HUES48 (cell line): Measurements from ENCODE around the gene PGM2.

Experiments
- H3K27ac ChIP-seq: one replicate; pipeline ENCODE4 v1.7.0; 2013; ENCODE audit warnings: low read depth, low read length, inconsistent platforms
- H3K27me3 ChIP-seq: 2 replicates; pipeline ENCODE4 v1.6.1; 2013; ENCODE audit warnings: mild to moderate bottlenecking, low read length; ENCODE audit not compliant: control insufficient read depth, insufficient read depth
- H3K36me3 ChIP-seq: 2 replicates; pipeline ENCODE4 v1.6.1; 2013; ENCODE audit warnings: low read length; ENCODE audit not compliant: control insufficient read depth, insufficient read depth
- H3K4me1 ChIP-seq: 2 replicates; pipeline ENCODE4 v1.6.1; 2013; ENCODE audit warnings: mild to moderate bottlenecking, low read length; ENCODE audit not compliant: control insufficient read depth, insufficient read depth
- H3K4me3 ChIP-seq: 2 replicates; pipeline ENCODE4 v1.5.1; 2013; ENCODE audit warnings: mild to moderate bottlenecking, low read depth, low read length
- H3K9ac ChIP-seq: 2 replicates; pipeline ENCODE4 v1.6.1; 2013; ENCODE audit warnings: mild to moderate bottlenecking, low read depth, low read length, moderate library complexity
- H3K9me3 ChIP-seq: 2 replicates; pipeline ENCODE4 v1.6.1; 2013; ENCODE audit warnings: low read length; ENCODE audit not compliant: control insufficient read depth, insufficient read depth

Gene PGM2

DNA sequence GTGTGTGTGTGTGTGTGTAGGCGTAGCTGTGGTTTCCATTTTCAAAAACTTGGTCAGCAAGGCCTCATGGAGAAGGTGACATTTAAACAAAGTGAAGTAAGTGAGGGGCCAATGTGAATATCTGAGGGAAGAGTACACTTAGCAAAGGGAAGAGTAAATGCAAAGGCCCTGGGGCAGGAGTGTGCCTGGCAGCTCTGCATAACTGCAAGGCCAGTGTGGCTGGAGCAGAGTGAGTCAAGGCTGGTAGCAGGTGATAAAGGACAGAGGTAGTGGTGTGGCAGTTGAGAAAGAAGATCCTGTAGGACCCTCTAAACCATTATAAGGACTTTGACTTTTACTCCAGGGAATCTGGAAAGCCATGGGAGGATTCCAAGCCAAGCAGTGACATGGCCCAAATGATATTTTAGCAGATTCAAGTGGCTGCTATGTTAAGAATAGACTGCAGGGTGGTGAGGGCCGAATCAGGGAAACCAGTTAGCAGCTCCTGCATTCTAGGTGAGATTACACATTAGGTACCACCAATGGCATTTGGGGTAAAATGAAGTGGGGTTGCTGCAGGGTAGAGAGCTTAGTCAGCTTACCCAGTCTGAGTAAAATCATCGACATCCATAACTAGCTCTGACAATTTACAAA lies 58.5 kb downstream of the PGM2 start:
- H3K9me3 ChIP-seq: no peaks in the 10 kb centered on the region
- no peaks in the 10 kb centered on the region for H3K36me3 ChIP-seq
- no peak overlapping the region for H3K4me3 ChIP-seq
- peaks cover 28% of the 10 kb centered on the region for H3K27me3 ChIP-seq
- H3K9ac ChIP-seq: no peak overlapping the region
- no peak overlapping the region for H3K27ac ChIP-seq
- H3K4me1 ChIP-seq: 0 out of 2 replicates have a peak, but pooled peaks cover 2% of the 10 kb centered on the region

GRCh38 chr4:37885496-37885895 lies 59.0 kb downstream of the PGM2 start:
- Histone ChIP-seq H3K36me3 (no peaks in the 10 kb centered on the region), H3K4me1 (0 out of 2 replicates have a peak, but pooled peaks cover 7% of the 10 kb centered on the region), H3K9ac (no peak overlapping the region), H3K27me3 (peaks cover 34% of the 10 kb centered on the region), H3K9me3 (no peaks in the 10 kb centered on the region), H3K27ac (no peak overlapping the region), H3K4me3 (no peak overlapping the region)

DNA sequence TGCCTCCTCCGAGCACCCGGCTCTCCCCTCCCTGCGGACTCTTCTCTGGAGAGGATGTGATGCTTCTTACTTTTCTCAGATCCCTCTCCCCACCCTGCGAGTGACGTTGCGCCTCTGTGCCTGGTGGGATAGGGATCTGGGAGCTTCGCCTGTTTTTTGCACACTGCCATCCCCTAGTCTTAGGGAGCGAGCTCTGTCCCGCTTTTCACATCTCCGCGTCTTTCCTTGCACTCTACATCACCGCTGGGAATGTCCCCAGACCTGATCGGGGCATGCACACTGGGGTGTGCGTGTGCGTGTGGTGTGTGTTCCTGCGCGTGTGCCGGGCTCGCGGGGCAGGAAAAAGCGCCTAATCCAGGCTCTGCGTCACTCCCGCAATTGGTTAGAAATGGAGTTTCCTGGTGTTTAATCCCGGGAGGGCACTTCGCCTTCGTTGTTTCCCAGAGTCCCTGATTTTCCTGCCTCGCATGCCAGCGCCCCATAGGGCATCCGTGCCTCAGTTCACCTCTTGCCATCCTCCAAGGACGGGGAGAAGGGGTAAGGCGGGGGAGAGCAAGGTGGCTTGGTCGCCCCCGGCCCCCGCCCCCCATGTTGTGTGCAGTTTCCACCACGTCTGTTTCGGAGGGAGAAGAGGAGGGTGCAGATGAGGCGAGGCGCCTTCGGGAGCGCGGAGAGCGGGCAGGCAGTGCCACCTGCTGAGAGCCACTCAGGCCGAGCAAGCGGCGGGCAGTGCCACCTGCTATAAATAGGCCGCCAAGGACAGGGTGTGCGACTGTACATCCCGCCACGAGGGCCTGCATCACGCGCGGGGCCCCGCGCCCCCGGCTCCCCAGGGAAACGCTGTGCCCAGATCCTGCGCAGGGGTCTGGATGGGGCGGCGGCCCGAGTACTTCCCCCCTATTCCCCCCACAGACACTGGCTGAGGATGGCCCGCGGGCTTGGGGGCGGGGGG lies 63.6 kb downstream of the PGM2 start:
- Histone ChIP-seq H3K27me3 (peaks cover 59% of the 10 kb centered on the region), H3K4me3 (peak overlapping the region; percentile 72), H3K36me3 (no peaks in the 10 kb centered on the region), H3K27ac (no peak overlapping the region), H3K4me1 (peaks cover 12% of the 10 kb centered on the region; the same call in 1 of the 2 replicates), H3K9me3 (no peaks in the 10 kb centered on the region), H3K9ac (no peak overlapping the region)

DNA sequence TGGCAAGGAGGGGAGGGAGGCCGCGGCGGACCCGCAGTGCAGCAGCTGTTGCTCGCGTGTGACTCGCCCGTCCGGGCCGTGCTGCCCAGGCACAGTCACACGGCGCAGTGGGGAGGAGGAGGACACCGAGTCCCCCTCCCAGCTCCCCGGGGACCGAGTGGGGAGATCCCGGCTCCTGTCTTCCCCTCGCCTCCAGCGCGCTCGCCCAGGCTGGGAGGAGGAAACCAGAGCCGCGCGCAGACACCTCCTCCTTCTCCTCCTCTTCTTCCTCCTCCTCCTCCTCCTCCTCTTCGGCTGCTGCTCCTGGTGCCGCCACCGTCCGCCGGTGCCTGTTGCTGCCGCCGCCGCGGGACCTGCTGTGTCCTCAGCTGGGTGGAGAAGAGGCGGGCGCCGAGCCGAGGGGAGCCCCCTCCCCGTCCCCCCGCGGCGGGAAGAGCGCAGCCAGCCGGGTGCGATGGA lies 64.3 kb downstream of the PGM2 start, which contains the start of gene TBC1D1:
TBC1D1 (plus strand) TSS at position 284 of the 459 bp plus-strand sequence. CDS start 11,012 bp downstream, outside the sequence.
- Histone ChIP-seq H3K27ac (no peak within 1 kb of the TSS), H3K9me3 (no peaks in the 10 kb centered on the region), H3K36me3 (no peaks in the 10 kb centered on the region), H3K9ac (no peak within 1 kb of the TSS; the same call in 1 of the 2 replicates), H3K4me3 (peak within 1 kb of the TSS; percentile 72), H3K4me1 (peaks cover 12% of the 10 kb centered on the region; the same call in 1 of the 2 replicates), H3K27me3 (peaks cover 59% of the 10 kb centered on the region)

- Histone ChIP-seq H3K27ac (no peak overlapping the region), H3K9ac (no peak overlapping the region; the same call in 1 of the 2 replicates), H3K4me3 (peak overlapping the region; percentile 72), H3K36me3 (no peaks in the 10 kb centered on the region), H3K9me3 (no peaks in the 10 kb centered on the region), H3K27me3 (peaks cover 59% of the 10 kb centered on the region), H3K4me1 (peaks cover 12% of the 10 kb centered on the region; the same call in 1 of the 2 replicates)
These were observed 65.0 kb downstream of the PGM2 start for GRCh38 chr4:37891260-37892159.

- Histone ChIP-seq H3K4me3 (no peak overlapping the region), H3K9ac (no peak overlapping the region), H3K27me3 (peaks cover 54% of the 10 kb centered on the region), H3K4me1 (peaks cover 12% of the 10 kb centered on the region; the same call in 1 of the 2 replicates), H3K9me3 (no peaks in the 10 kb centered on the region), H3K27ac (no peak overlapping the region), H3K36me3 (no peaks in the 10 kb centered on the region)
These were observed 66.2 kb downstream of the PGM2 start for GRCh38 chr4:37892641-37893040.

GRCh38 chr4:37893164-37893563 lies 66.7 kb downstream of the PGM2 start:
- Histone ChIP-seq H3K27me3 (peaks cover 49% of the 10 kb centered on the region), H3K9ac (no peak overlapping the region), H3K36me3 (no peaks in the 10 kb centered on the region)

GRCh38 chr4:37895271-37895670 lies 68.8 kb downstream of the PGM2 start:
- H3K4me1 ChIP-seq: peaks cover 7% of the 10 kb centered on the region; the same call in 1 of the 2 replicates
- H3K9me3 ChIP-seq: no peaks in the 10 kb centered on the region
- H3K27me3 ChIP-seq: peaks cover 28% of the 10 kb centered on the region
- H3K27ac ChIP-seq: no peak overlapping the region
- no peak overlapping the region for H3K9ac ChIP-seq
- H3K4me3 ChIP-seq: no peak overlapping the region
- no peaks in the 10 kb centered on the region for H3K36me3 ChIP-seq

More at GRCh38 chr4:37893164-37893563, 66.7 kb downstream of the PGM2 start:
- Histone ChIP-seq H3K9me3 (no peaks in the 10 kb centered on the region), H3K4me1 (peaks cover 12% of the 10 kb centered on the region; the same call in 1 of the 2 replicates), H3K4me3 (no peak overlapping the region), H3K27ac (no peak overlapping the region)

- Histone ChIP-seq H3K4me1 (peaks cover 7% of the 10 kb centered on the region), H3K36me3 (no peaks in the 10 kb centered on the region), H3K9me3 (no peaks in the 10 kb centered on the region), H3K27me3 (peaks cover 18% of the 10 kb centered on the region), H3K4me3 (no peak overlapping the region), H3K9ac (no peak overlapping the region), H3K27ac (no peak overlapping the region)
These were observed 69.8 kb downstream of the PGM2 start for GRCh38 chr4:37896206-37896860.

DNA sequence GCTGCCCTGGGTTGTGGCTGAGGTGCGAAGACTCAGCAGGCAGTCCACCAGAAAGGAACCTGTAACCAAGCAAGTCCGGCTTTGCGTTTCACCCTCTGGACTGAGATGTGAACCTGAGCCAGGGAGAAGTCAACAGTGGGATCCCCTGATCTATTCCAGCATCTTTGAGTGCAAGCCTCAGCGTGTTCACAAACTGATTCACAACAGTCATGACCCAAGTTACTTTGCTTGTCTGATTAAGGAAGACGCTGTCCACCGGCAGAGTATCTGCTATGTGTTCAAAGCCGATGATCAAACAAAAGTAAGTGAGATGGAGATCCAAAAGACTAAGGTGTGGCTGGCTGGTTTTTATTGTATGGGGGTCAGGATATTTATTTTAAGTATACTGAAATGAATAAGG lies 75.7 kb downstream of the PGM2 start:
- Histone ChIP-seq H3K9ac (no peak overlapping the region), H3K4me1 (peaks cover 12% of the 10 kb centered on the region), H3K9me3 (no peaks in the 10 kb centered on the region), H3K27ac (no peak overlapping the region), H3K27me3 (no peaks in the 10 kb centered on the region), H3K4me3 (no peak overlapping the region), H3K36me3 (no peaks in the 10 kb centered on the region)
